HG02759 (cell line): ENCODE measurements around the gene CRB1.

ENCODE experiments used
- ATAC-seq: cut with Tn5 transposase; IDR thresholded peaks from one replicate; pipeline ENCODE4 v1.9.1; 2021; ENCODE audit warnings: mild to moderate bottlenecking, moderate library complexity; ENCODE audit not compliant: unreplicated experiment

CRB1 gene

GRCh38 chr1:197342044-197342565, 74.1 kb downstream of the CRB1 start:
- no peak for ATAC-seq

GRCh38 chr1:197342669-197343068, 74.6 kb downstream of the CRB1 start:
- no peak for ATAC-seq

- ATAC-seq = no peak
These were observed 75.7 kb downstream of the CRB1 start for GRCh38 chr1:197343663-197344273.

- ATAC-seq = no peak
These were observed 83.9 kb downstream of the CRB1 start for GRCh38 chr1:197351821-197352440.

- ATAC-seq = no peak
These were observed 87.4 kb downstream of the CRB1 start for GRCh38 chr1:197355248-197355995.

GRCh38 chr1:197356723-197357533, 88.9 kb downstream of the CRB1 start:
- ATAC-seq = peak; percentile 78

- no peak for ATAC-seq
These were observed 90.9 kb downstream of the CRB1 start for GRCh38 chr1:197358959-197359358.

GRCh38 chr1:197360068-197360467, 92.0 kb downstream of the CRB1 start:
- no peak for ATAC-seq

GRCh38 chr1:197362871-197363270, 94.8 kb downstream of the CRB1 start:
- ATAC-seq = no peak

- no peak for ATAC-seq
These were observed 95.8 kb downstream of the CRB1 start for GRCh38 chr1:197363855-197364254.

- no peak for ATAC-seq
These were observed 98.9 kb downstream of the CRB1 start for GRCh38 chr1:197366996-197367395.

- ATAC-seq = no peak
These were observed 99.6 kb downstream of the CRB1 start for GRCh38 chr1:197367627-197368026.

GRCh38 chr1:197374428-197374827, 106.4 kb downstream of the CRB1 start:
- ATAC-seq = no peak

GRCh38 chr1:197384471-197384870, 116.4 kb downstream of the CRB1 start:
- no peak for ATAC-seq

- no peak for ATAC-seq
These were observed 120.7 kb downstream of the CRB1 start for GRCh38 chr1:197388801-197389200.

- ATAC-seq = no peak
These were observed 122.8 kb downstream of the CRB1 start for GRCh38 chr1:197390856-197391255.

- ATAC-seq = no peak
These were observed 123.5 kb downstream of the CRB1 start for GRCh38 chr1:197391303-197392226.

GRCh38 chr1:197392541-197392940, 124.5 kb downstream of the CRB1 start:
- ATAC-seq = no peak

GRCh38 chr1:197393105-197393504, 125.1 kb downstream of the CRB1 start:
- no peak for ATAC-seq

GRCh38 chr1:197393772-197394171, 125.7 kb downstream of the CRB1 start:
- ATAC-seq = no peak
